Loucy (cell line): ENCODE results near the gene LINC01488.

Source experiments
- CTCF ChIP-seq: fragments of 200-600 bp; sonication (generic); conservative IDR thresholded peaks from 2 replicates; pipeline ENCODE4 v1.5.1; 2014; ENCODE audit warnings: mild to moderate bottlenecking, antibody characterized with exemption, low read length
- EZH2phosphoT487 ChIP-seq: fragments of 200-600 bp; IDR thresholded peaks from 2 replicates; pipeline ENCODE4 v1.6.1; 2018; ENCODE audit warnings: antibody characterized with exemption, mild to moderate bottlenecking, moderate library complexity, borderline replicate concordance

- TF ChIP-seq CTCF, result no peak
- no peak for TF ChIP-seq EZH2phosphoT487
Observed at GRCh38 chr11:69487391-69487790, 5.9 kb downstream of the LINC01488 start.
